GM23338 (cell line): ENCODE results near the gene ALOX12.

Source experiments
- CREB1 ChIP-seq: fragments of 250-450 bp; sonication (Bioruptor Pico); IDR thresholded peaks from 2 replicates; pipeline ENCODE4 v1.5.0; 2020; ENCODE audit warnings: low read depth, mild to moderate bottlenecking, moderate library complexity
- EZH2 ChIP-seq: fragments of 200-600 bp; sonication (generic); IDR thresholded peaks from one replicate; pipeline ENCODE4 v1.8.0; 2017; ENCODE audit warnings: antibody characterized with exemption, mild to moderate bottlenecking, low read depth; ENCODE audit not compliant: unreplicated experiment
- POLR2AphosphoS5 ChIP-seq: IDR thresholded peaks from 2 replicates; pipeline ENCODE4 v1.6.1; 2016; ENCODE audit warnings: antibody characterized with exemption, low read depth
- TF ChIP-seq, protein P1 (sequence below): IDR thresholded peaks from one replicate; pipeline ENCODE4 v1.6.1; 2018; ENCODE audit warnings: antibody characterized with exemption; ENCODE audit not compliant: unreplicated experiment
- TF ChIP-seq, protein P2 (sequence below), 2 experiments: fragments of 200-600 bp in 1 of 2; sonication (generic) in 1 of 2; conservative IDR thresholded peaks; 2 replicates each; pipeline versions ENCODE4 v1.5.1 to v1.6.1; 2016 to 2017; ENCODE audit warnings: antibody characterized with exemption in 2 of 2, low read depth in 2 of 2, mild to moderate bottlenecking in 2 of 2, moderate library complexity in 1 of 2

- TF ChIP-seq, protein P1, sequence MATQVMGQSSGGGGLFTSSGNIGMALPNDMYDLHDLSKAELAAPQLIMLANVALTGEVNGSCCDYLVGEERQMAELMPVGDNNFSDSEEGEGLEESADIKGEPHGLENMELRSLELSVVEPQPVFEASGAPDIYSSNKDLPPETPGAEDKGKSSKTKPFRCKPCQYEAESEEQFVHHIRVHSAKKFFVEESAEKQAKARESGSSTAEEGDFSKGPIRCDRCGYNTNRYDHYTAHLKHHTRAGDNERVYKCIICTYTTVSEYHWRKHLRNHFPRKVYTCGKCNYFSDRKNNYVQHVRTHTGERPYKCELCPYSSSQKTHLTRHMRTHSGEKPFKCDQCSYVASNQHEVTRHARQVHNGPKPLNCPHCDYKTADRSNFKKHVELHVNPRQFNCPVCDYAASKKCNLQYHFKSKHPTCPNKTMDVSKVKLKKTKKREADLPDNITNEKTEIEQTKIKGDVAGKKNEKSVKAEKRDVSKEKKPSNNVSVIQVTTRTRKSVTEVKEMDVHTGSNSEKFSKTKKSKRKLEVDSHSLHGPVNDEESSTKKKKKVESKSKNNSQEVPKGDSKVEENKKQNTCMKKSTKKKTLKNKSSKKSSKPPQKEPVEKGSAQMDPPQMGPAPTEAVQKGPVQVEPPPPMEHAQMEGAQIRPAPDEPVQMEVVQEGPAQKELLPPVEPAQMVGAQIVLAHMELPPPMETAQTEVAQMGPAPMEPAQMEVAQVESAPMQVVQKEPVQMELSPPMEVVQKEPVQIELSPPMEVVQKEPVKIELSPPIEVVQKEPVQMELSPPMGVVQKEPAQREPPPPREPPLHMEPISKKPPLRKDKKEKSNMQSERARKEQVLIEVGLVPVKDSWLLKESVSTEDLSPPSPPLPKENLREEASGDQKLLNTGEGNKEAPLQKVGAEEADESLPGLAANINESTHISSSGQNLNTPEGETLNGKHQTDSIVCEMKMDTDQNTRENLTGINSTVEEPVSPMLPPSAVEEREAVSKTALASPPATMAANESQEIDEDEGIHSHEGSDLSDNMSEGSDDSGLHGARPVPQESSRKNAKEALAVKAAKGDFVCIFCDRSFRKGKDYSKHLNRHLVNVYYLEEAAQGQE = no peak
- TF ChIP-seq, protein P2, sequence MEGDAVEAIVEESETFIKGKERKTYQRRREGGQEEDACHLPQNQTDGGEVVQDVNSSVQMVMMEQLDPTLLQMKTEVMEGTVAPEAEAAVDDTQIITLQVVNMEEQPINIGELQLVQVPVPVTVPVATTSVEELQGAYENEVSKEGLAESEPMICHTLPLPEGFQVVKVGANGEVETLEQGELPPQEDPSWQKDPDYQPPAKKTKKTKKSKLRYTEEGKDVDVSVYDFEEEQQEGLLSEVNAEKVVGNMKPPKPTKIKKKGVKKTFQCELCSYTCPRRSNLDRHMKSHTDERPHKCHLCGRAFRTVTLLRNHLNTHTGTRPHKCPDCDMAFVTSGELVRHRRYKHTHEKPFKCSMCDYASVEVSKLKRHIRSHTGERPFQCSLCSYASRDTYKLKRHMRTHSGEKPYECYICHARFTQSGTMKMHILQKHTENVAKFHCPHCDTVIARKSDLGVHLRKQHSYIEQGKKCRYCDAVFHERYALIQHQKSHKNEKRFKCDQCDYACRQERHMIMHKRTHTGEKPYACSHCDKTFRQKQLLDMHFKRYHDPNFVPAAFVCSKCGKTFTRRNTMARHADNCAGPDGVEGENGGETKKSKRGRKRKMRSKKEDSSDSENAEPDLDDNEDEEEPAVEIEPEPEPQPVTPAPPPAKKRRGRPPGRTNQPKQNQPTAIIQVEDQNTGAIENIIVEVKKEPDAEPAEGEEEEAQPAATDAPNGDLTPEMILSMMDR (conservative IDR thresholded peaks at IDR 0.05; ENCODE audit: low read depth in 2 of 2) = no peak
- TF ChIP-seq POLR2AphosphoS5 = no peak
- no peak for TF ChIP-seq CREB1 (CRISPR knock-in tag)
- no peak for TF ChIP-seq EZH2
Measured at GRCh38 chr17:7005716-7006115, 9.9 kb downstream of the ALOX12 start.
